K562 (cell line): Measurements from ENCODE around the gene IDH2. TPM values are rescaled to one million over a fixed set of nuclear protein-coding genes. Genes with fewer than 3 reads are reported as not detected.

Experiments used
- ATAC-seq: fragments of 200-7000 bp; cut with Tn5 transposase; 3 replicates; pipeline ENCODE4 v1.9.1; 2020; ENCODE audit warnings: moderate library complexity
- BruUV-seq: library from RNA; stranded (reverse); fragments of 400-500 nt; replicated peaks from 2 replicates; lab custom pipeline; 2021; lab: Mats Ljungman, UMichigan
- CTCF ChIA-PET: fragments of 300-600 bp; formaldehyde crosslinking; extraction: SDS; loops from one replicate; lab custom pipeline; 2021; ENCODE audit warnings: low intra/inter-chr PET ratio; lab: Yijun Ruan, JAX
- POLR2A ChIA-PET: fragments of 300-600, 350-650 bp; sonication (Branson Sonifier 250); formaldehyde crosslinking; extraction: SDS; loops from one replicate; lab custom pipeline; 2021; ENCODE audit warnings: antibody characterized with exemption, inconsistent platforms; lab: Yijun Ruan, JAX
- DNase-seq, 4 experiments: peaks; one replicate each; pipeline versions ENCODE4 v3.0.0 to v3.0.0-alpha.2; 2011 to 2018; ENCODE audit warnings: low spot score in 3 of 4, mixed read lengths in 3 of 4; ENCODE audit errors: extremely low read depth in 1 of 4
- FAIRE-seq: peaks from 2 replicates; lab custom pipeline; 2011; peaks lifted over from hg19 to GRCh38; lab: Jason Lieb, UNC
- H2AFZ ChIP-seq: 2 replicates; pipeline ENCODE4 v1.6.0; 2011; ENCODE audit warnings: low read depth, low read length, control low read depth, inconsistent platforms
- H3K27ac ChIP-seq: fragments of 200-600 bp; 3 replicates; pipeline ENCODE4 v1.8.0; 2011; ENCODE audit warnings: low read depth, mild to moderate bottlenecking, control low read depth, inconsistent platforms, low read length, moderate library complexity, mixed read lengths; ENCODE audit errors: extremely low read depth
- H3K27me3 ChIP-seq, 2 experiments: fragments of 300-600 bp in 1 of 2; 2 replicates in 1 of 2; 3 replicates in 1 of 2; pipeline versions ENCODE4 v1.6.0 to v1.8.0; 2011; ENCODE audit warnings: inconsistent platforms in 2 of 2, low read length in 2 of 2, mild to moderate bottlenecking in 1 of 2, mixed read lengths in 1 of 2, moderate library complexity in 1 of 2; ENCODE audit not compliant: control insufficient read depth in 2 of 2, insufficient read depth in 2 of 2
- H3K36me3 ChIP-seq: fragments of 300-600 bp; 3 replicates; pipeline ENCODE4 v1.8.0; 2011; ENCODE audit warnings: mild to moderate bottlenecking, low read length, inconsistent platforms; ENCODE audit not compliant: control insufficient read depth, insufficient read depth
- H3K4me1 ChIP-seq, 2 experiments: fragments of 200-600 bp in 1 of 2; replicated peaks in 1 of 2; 2 replicates in 1 of 2; 3 replicates in 1 of 2; pipeline versions ENCODE4 v1.5.1 to v1.8.0; 2011; ENCODE audit warnings: inconsistent platforms in 2 of 2, low read length in 2 of 2, mild to moderate bottlenecking in 1 of 2, mixed read lengths in 1 of 2, moderate library complexity in 1 of 2; ENCODE audit not compliant: control insufficient read depth in 2 of 2, insufficient read depth in 2 of 2
- H3K4me2 ChIP-seq: 2 replicates; pipeline ENCODE4 v1.6.1; 2011; ENCODE audit warnings: low read length, control low read depth, inconsistent platforms, mixed read lengths; ENCODE audit not compliant: insufficient read depth
- H3K4me3 ChIP-seq: fragments of 200-600 bp; sonication (generic), shearing (Covaris generic); 2 replicates; pipeline ENCODE4 v1.5.1; 2016; ENCODE audit warnings: control low read depth, inconsistent platforms
- H3K79me2 ChIP-seq: fragments of 200-600 bp; 3 replicates; pipeline ENCODE4 v1.8.0; 2011; ENCODE audit warnings: low read length, inconsistent platforms; ENCODE audit not compliant: control insufficient read depth, insufficient read depth
- H3K9ac ChIP-seq, 2 experiments: 2 replicates each; pipeline versions ENCODE4 v1.6.0 to v1.6.1; 2011; ENCODE audit warnings: low read depth in 2 of 2, low read length in 2 of 2, control low read depth in 1 of 2, inconsistent platforms in 1 of 2, mild to moderate bottlenecking in 1 of 2, mixed read lengths in 1 of 2; ENCODE audit not compliant: insufficient read depth in 1 of 2
- H3K9me1 ChIP-seq: one replicate; pipeline ENCODE4 v1.6.0; 2011; ENCODE audit warnings: inconsistent platforms, mild to moderate bottlenecking, low read length, moderate library complexity; ENCODE audit not compliant: control insufficient read depth, insufficient read depth
- H3K9me3 ChIP-seq: replicated peaks from 2 replicates; pipeline ENCODE4 v1.5.1; 2011; ENCODE audit warnings: low read depth, low read length, inconsistent platforms; ENCODE audit not compliant: control insufficient read depth, insufficient read depth
- H4K20me1 ChIP-seq: replicated peaks from 2 replicates; pipeline ENCODE4 v1.6.1; 2011; ENCODE audit warnings: low read length, inconsistent platforms, mixed read lengths; ENCODE audit not compliant: control insufficient read depth, insufficient read depth
- ATF7 ChIP-seq: fragments of 450-650 bp; IDR thresholded peaks from 2 replicates; pipeline ENCODE4 v1.7.1; 2014; ENCODE audit warnings: mild to moderate bottlenecking, moderate library complexity
- CEBPZ ChIP-seq: fragments of 150-350 bp; IDR thresholded peaks from 2 replicates; pipeline ENCODE4 v1.6.1; 2014; ENCODE audit warnings: low read depth, mild to moderate bottlenecking, low read length, borderline replicate concordance
- PBX2 ChIP-seq, 2 experiments: IDR thresholded peaks in 1 of 2; conservative IDR thresholded peaks in 1 of 2; 2 replicates each; pipeline ENCODE4 v1.6.1; 2016; ENCODE audit warnings: low read depth in 2 of 2, mild to moderate bottlenecking in 1 of 2, missing compliant biosample characterization in 1 of 2, missing genetic modification characterization in 1 of 2, moderate library complexity in 1 of 2
- PML ChIP-seq: IDR thresholded peaks from 2 replicates; pipeline ENCODE4 v1.6.1; 2012; ENCODE audit warnings: low read length, inconsistent platforms
- ZFP91 ChIP-seq: sonication (generic); formaldehyde crosslinking; IDR thresholded peaks from 2 replicates; pipeline ENCODE4 v1.8.0; 2022; ENCODE audit warnings: mild to moderate bottlenecking, missing genetic modification reagents
- ZNF395 ChIP-seq: fragments of 200-800 bp; sonication (Bioruptor generic); IDR thresholded peaks from 2 replicates; pipeline ENCODE4 v1.6.1; 2017; ENCODE audit warnings: missing genetic modification characterization, missing compliant biosample characterization
- WGBS: fragments of 100-300 bp; shearing (Covaris generic); methylation state at CpG from one replicate; pipeline ENCODE4 v1.1.6; 2016; ENCODE audit warnings: low coverage, mixed read lengths; ENCODE audit not compliant: insufficient coverage; ENCODE audit errors: missing lambda C conversion rate; 5-methylcytosine and 5-hydroxymethylcytosine counted together
- in situ Hi-C: fragments of 300-500 bp; cut with MboI; formaldehyde crosslinking; loops from 4 replicates; pipeline ENCODE4 v1.15.0; 2018; ENCODE audit warnings: inconsistent platforms, mixed read lengths
- intact Hi-C: fragments of 100-400 bp; cut with micrococcal nuclease; formaldehyde crosslinking; loops from 2 replicates; pipeline ENCODE4 v1.14.2; 2022
- polyA plus RNA-seq, 8 experiments: library from polyadenylated mRNA; depleted of rRNA in 4 of 8; stranded (reverse) in 5 of 8; unstranded in 3 of 8; fragments of >200 nt; fragmentation: Nextera tagmentation in 2 of 8; fragmentation: Illumina TruSeq in 1 of 8; extraction: Ambion mirVana in 2 of 8; extraction: Trizol in 1 of 8; gene quantifications; 2 replicates each; pipeline versions ENCODE4 v1.2.1 to v1.2.3, GENCODE V29; 2011 to 2014; ENCODE audit warnings: inconsistent platforms in 1 of 8, missing spikeins in 1 of 8
- total RNA-seq, 7 experiments: library from RNA; depleted of rRNA in 6 of 7; stranded (reverse); fragments of >200 nt in 6 of 7; fragmentation: Illumina TruSeq in 2 of 7; extraction: Trizol in 2 of 7; gene quantifications; 2 replicates each; pipeline versions ENCODE4 v1.2.1 to v1.2.3, GENCODE V29; 2011 to 2021; ENCODE audit warnings: low replicate concordance in 1 of 7

Gene IDH2
- total and polyA plus RNA-seq, 9 of the 15 experiments (the other 6 are each of a cell fraction or from before 2014, with no cell fraction given) = 0.70 to 99.9 (median 59.2) TPM

- POLR2A ChIA-PET = no interaction called here
- WGBS = 4% methylated on average over 6 of the region's 6 CpGs
- peak overlapping the region; percentile 48; the same call in 1 of the 2 replicates for H3K4me2 ChIP-seq
- CTCF ChIA-PET = no interaction called here
- peak; percentile 66 for FAIRE-seq
- peak; percentile 58 for ATAC-seq
- peak overlapping the region; percentile 55; the same call in 2 of the 3 replicates for H3K27ac ChIP-seq
- no TSS peak for BruUV-seq
- H3K9me3 ChIP-seq = no peaks in the 10 kb centered on the region
- in situ Hi-C loops = no loop called here
- H3K36me3 ChIP-seq = no peaks in the 10 kb centered on the region
- H4K20me1 ChIP-seq = no peaks in the 10 kb centered on the region
- DNase-seq = peak in 3 of 4 experiments; percentile 36 to 55 (median 41)
- H3K4me1 ChIP-seq = peaks cover 44 to 46% of the 10 kb centered on the region in 2 experiments
- no peak overlapping the region for H3K4me3 ChIP-seq
- H3K9ac ChIP-seq = peak overlapping the region in 1 of 2 experiments; percentile 21; a peak in 1 of 4 replicates
- H2AFZ ChIP-seq = peak overlapping the region; percentile 74
- H3K9me1 ChIP-seq = no peaks in the 10 kb centered on the region
- intact Hi-C loops = no loop called here
- no peaks in the 10 kb centered on the region; the same call in 2 of the 3 replicates for H3K79me2 ChIP-seq
- no peaks in the 10 kb centered on the region for H3K27me3 ChIP-seq
- 0 out of 2 replicates have a peak, but pooled peaks have one; percentile 56 for TF ChIP-seq ZNF395 (CRISPR knock-in tag)
- peak; percentile 50; the same call in 1 of the 2 replicates for TF ChIP-seq PML
- no peak for TF ChIP-seq CEBPZ
- TF ChIP-seq ATF7 = no peak
- no peak for TF ChIP-seq PBX2 (CRISPR knock-in tag; IDR thresholded peaks at IDR 0.05; ENCODE audit: low read depth)
- peak; percentile 55; the same call in 1 of the 2 replicates for TF ChIP-seq PBX2 (tag; conservative IDR thresholded peaks at IDR 0.05; ENCODE audit: low read depth)
- TF ChIP-seq ZFP91 (CRISPR knock-in tag) = no peak
Observed at GRCh38 chr15:90040618-90041017, 61.6 kb downstream of the IDH2 start.
